SK-N-MC (cell line): ENCODE results near the gene KDM4B.

Experiments used
- EZH2 ChIP-seq: fragments of 200-600 bp; sonication (generic); IDR thresholded peaks from one replicate; pipeline ENCODE4 v1.6.1; 2017; ENCODE audit warnings: antibody characterized with exemption
- FOXP2 ChIP-seq: optimal IDR thresholded peaks from 2 replicates; pipeline ENCODE3; 2011; ENCODE audit warnings: mild to moderate bottlenecking, moderate library complexity; ENCODE audit not compliant: insufficient read depth; ENCODE audit errors: extremely low read length, control extremely low read depth
- POLR2AphosphoS5 ChIP-seq: IDR thresholded peaks from 2 replicates; pipeline ENCODE4 v1.6.1; 2012; ENCODE audit warnings: mild to moderate bottlenecking, low read depth, low read length, borderline replicate concordance

DNA sequence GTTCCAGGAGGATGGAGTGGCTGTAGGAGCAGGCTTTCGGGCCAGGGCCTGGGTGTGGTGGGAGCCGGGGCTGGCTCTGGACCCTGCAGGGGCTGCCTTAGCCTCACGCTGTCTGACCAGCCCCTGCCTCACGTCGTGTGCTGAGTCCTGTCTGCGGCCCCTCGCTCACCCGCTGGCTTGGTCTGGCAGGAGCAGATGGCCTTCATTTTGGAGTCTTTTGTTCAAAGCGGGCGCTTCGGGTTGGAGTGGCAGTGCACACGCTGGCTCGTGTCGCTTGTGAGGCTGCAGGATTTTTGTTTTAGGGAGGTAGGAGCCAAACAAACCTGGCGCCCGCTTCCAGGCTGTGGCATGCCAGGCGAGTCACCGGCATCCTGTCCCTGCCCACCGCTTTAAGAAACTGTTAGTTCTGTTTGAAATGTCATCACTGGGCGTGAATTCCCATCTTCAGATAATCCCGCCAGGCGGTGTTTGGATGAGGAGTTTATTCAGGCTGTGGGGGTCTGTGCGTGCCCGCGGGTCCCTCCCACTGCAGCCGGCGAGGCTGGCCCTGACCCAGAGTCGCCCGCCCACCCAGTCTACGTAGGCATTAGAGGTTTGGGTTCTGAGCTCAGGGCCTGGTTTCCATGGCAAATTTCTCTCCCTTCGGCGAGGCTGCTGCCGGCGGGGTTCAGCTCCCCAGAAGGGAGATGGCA, 89.8 kb downstream of the KDM4B start:
- no peak for TF ChIP-seq POLR2AphosphoS5
- no peak for TF ChIP-seq EZH2
- no peak for TF ChIP-seq FOXP2
